Mesendoderm (in vitro differentiated cells): Measurements from ENCODE around the gene ANKRD44.

Source experiments
- DNase-seq: peaks from one replicate; pipeline ENCODE4 v3.0.0; 2013
- H2AK5ac ChIP-seq: 2 replicates; pipeline ENCODE4 v1.6.1; 2013; ENCODE audit warnings: low read length, inconsistent platforms
- H2BK120ac ChIP-seq: 2 replicates; pipeline ENCODE4 v1.6.1; 2013; ENCODE audit warnings: low read depth, mild to moderate bottlenecking, low read length, moderate library complexity, mixed read lengths
- H2BK15ac ChIP-seq: replicated peaks from 2 replicates; pipeline ENCODE4 v1.6.1; 2013; ENCODE audit warnings: low read depth, mild to moderate bottlenecking, moderate library complexity
- H2BK5ac ChIP-seq: 2 replicates; pipeline ENCODE4 v1.6.1; 2013; ENCODE audit warnings: low read length, inconsistent platforms
- H3K18ac ChIP-seq: 2 replicates; pipeline ENCODE4 v1.6.1; 2013; ENCODE audit warnings: mild to moderate bottlenecking, low read length, mixed read lengths
- H3K23ac ChIP-seq: one replicate; pipeline ENCODE4 v1.6.1; 2013; ENCODE audit warnings: low read length
- H3K27ac ChIP-seq: 2 replicates; pipeline ENCODE4 v1.5.1; 2013; ENCODE audit warnings: low read depth, mild to moderate bottlenecking, inconsistent platforms, low read length, moderate library complexity
- H3K27me3 ChIP-seq: 2 replicates; pipeline ENCODE4 v1.6.1; 2013; ENCODE audit warnings: low read length, control low read depth, mild to moderate bottlenecking, inconsistent platforms; ENCODE audit not compliant: insufficient read depth, poor library complexity
- H3K36me3 ChIP-seq: 2 replicates; pipeline ENCODE4 v1.6.1; 2013; ENCODE audit warnings: low read length, inconsistent platforms; ENCODE audit not compliant: control insufficient read depth, insufficient read depth
- H3K4ac ChIP-seq: one replicate; pipeline ENCODE4 v1.6.1; 2013; ENCODE audit warnings: low read depth, mild to moderate bottlenecking, low read length, moderate library complexity
- H3K4me1 ChIP-seq: 2 replicates; pipeline ENCODE4 v1.6.1; 2013; ENCODE audit warnings: low read depth, low read length, inconsistent platforms; ENCODE audit not compliant: control insufficient read depth
- H3K4me2 ChIP-seq: 2 replicates; pipeline ENCODE4 v1.6.1; 2013; ENCODE audit warnings: low read length
- H3K4me3 ChIP-seq: 2 replicates; pipeline ENCODE4 v1.5.1; 2013; ENCODE audit warnings: mild to moderate bottlenecking, low read length
- H3K56ac ChIP-seq: one replicate; pipeline ENCODE4 v1.6.1; 2013; ENCODE audit warnings: low read length
- H3K79me1 ChIP-seq: 2 replicates; pipeline ENCODE4 v1.6.1; 2013; ENCODE audit warnings: low read length, inconsistent platforms
- H3K79me2 ChIP-seq: 2 replicates; pipeline ENCODE4 v1.6.1; 2013; ENCODE audit warnings: mild to moderate bottlenecking, low read length; ENCODE audit not compliant: control insufficient read depth, insufficient read depth
- H3K9ac ChIP-seq: 2 replicates; pipeline ENCODE4 v1.6.1; 2013; ENCODE audit warnings: low read length, inconsistent platforms
- H4K5ac ChIP-seq: one replicate; pipeline ENCODE4 v1.6.1; 2013; ENCODE audit warnings: low read length
- H4K8ac ChIP-seq: one replicate; pipeline ENCODE4 v1.6.1; 2013; ENCODE audit warnings: low read depth, mild to moderate bottlenecking, control low read depth, low read length, moderate library complexity
- WGBS: extraction: QIAGEN DNeasy Blood & Tissue Kit; methylation state at CpG from one replicate; pipeline ENCODE4 v1.1.7; 2013; ENCODE audit warnings: low lambda C conversion rate, missing lambda C conversion rate; ENCODE audit not compliant: insufficient coverage; ENCODE audit errors: extremely low coverage; 5-methylcytosine and 5-hydroxymethylcytosine counted together

The ANKRD44 gene

GRCh38 chr2:197181491-197181890, 129.1 kb downstream of the ANKRD44 start:
- no peak overlapping the region for H3K18ac ChIP-seq
- H3K79me1 ChIP-seq, result no peaks in the 10 kb centered on the region
- H3K27ac ChIP-seq, result no peak overlapping the region
- no peaks in the 10 kb centered on the region for H3K36me3 ChIP-seq
- DNase-seq, result no peak
- H2BK15ac ChIP-seq, result no peak overlapping the region
- no peak overlapping the region for H3K4me2 ChIP-seq
- H3K4ac ChIP-seq, result no peak overlapping the region
- H2BK5ac ChIP-seq, result no peak overlapping the region
- no peaks in the 10 kb centered on the region for H3K79me2 ChIP-seq
- H4K5ac ChIP-seq, result no peak overlapping the region
- no peaks in the 10 kb centered on the region for H3K27me3 ChIP-seq
- H3K4me3 ChIP-seq, result no peak overlapping the region
- H3K4me1 ChIP-seq, result no peaks in the 10 kb centered on the region
- no peak overlapping the region for H3K9ac ChIP-seq
- H2AK5ac ChIP-seq, result no peak overlapping the region
- WGBS, result no CpG with 5 or more reads among the region's 5 CpGs
- H3K56ac ChIP-seq, result no peak overlapping the region
- no peak overlapping the region for H3K23ac ChIP-seq
- H2BK120ac ChIP-seq, result no peak overlapping the region
- H4K8ac ChIP-seq, result no peak overlapping the region

GRCh38 chr2:197179744-197180498, 130.7 kb downstream of the ANKRD44 start:
- Histone ChIP-seq H2BK120ac (no peak overlapping the region), H3K79me1 (no peaks in the 10 kb centered on the region), H2BK15ac (no peak overlapping the region), H2AK5ac (no peak overlapping the region), H3K9ac (no peak overlapping the region), H4K8ac (no peak overlapping the region), H3K56ac (no peak overlapping the region), H2BK5ac (no peak overlapping the region), H3K4ac (no peak overlapping the region), H4K5ac (no peak overlapping the region), H3K27me3 (no peaks in the 10 kb centered on the region), H3K27ac (no peak overlapping the region), H3K18ac (no peak overlapping the region), H3K79me2 (no peaks in the 10 kb centered on the region), H3K23ac (no peak overlapping the region), H3K4me3 (no peak overlapping the region), H3K36me3 (no peaks in the 10 kb centered on the region), H3K4me1 (no peaks in the 10 kb centered on the region), H3K4me2 (no peak overlapping the region)
- no peak for DNase-seq
- no CpG with 5 or more reads among the region's 12 CpGs for WGBS

- Histone ChIP-seq H4K8ac (no peak overlapping the region), H3K56ac (no peak overlapping the region), H2BK5ac (no peak overlapping the region), H2BK120ac (no peak overlapping the region), H3K27ac (no peak overlapping the region), H3K4me2 (no peak overlapping the region), H2AK5ac (no peak overlapping the region), H3K79me2 (no peaks in the 10 kb centered on the region), H3K9ac (no peak overlapping the region), H3K4me1 (no peaks in the 10 kb centered on the region), H3K36me3 (no peaks in the 10 kb centered on the region), H3K4ac (no peak overlapping the region), H3K4me3 (no peak overlapping the region), H2BK15ac (no peak overlapping the region), H4K5ac (no peak overlapping the region), H3K79me1 (no peaks in the 10 kb centered on the region), H3K27me3 (no peaks in the 10 kb centered on the region), H3K18ac (no peak overlapping the region), H3K23ac (no peak overlapping the region)
- DNase-seq, result no peak
- WGBS, result no CpG with 5 or more reads among the region's 1 CpG
Observed at GRCh38 chr2:197176522-197176921, 134.1 kb downstream of the ANKRD44 start.

DNA sequence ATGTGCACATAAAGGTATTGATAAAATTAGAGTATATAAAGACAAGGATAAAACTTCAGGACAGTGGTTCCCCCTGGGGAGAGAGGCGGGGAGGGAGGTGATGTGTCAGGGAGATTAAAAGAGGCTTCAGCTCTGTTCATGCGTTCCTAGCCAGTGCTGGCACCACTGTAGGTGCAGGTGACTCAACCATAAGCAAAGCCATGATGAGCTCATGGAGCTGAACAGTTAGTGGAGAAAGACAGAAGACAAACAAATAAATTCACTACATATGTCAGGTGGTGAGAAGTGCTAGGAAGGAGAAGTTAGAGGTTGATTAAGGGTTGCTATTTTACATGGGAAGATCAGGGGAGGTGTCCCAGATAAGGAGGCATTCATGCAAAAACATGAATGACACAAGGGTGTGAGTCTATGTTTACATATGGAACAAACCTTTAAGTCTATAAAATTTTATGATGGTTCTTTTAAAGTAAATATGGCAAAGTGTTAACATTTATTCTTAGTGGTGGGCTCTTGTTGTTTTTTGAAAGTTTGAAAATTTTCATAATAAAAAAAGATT, 136.0 kb downstream of the ANKRD44 start:
- Histone ChIP-seq H3K23ac (no peak overlapping the region), H3K4ac (no peak overlapping the region), H3K9ac (no peak overlapping the region), H3K27ac (no peak overlapping the region), H2BK5ac (no peak overlapping the region), H3K56ac (no peak overlapping the region), H3K79me1 (no peaks in the 10 kb centered on the region), H3K4me1 (no peaks in the 10 kb centered on the region), H3K4me3 (no peak overlapping the region), H3K4me2 (no peak overlapping the region), H3K27me3 (no peaks in the 10 kb centered on the region), H3K18ac (no peak overlapping the region), H2AK5ac (no peak overlapping the region), H4K8ac (no peak overlapping the region), H4K5ac (no peak overlapping the region), H3K79me2 (no peaks in the 10 kb centered on the region), H2BK120ac (no peak overlapping the region), H2BK15ac (no peak overlapping the region), H3K36me3 (no peaks in the 10 kb centered on the region)
- WGBS, result no CpG with 5 or more reads among the region's 2 CpGs
- DNase-seq, result no peak

- no peak overlapping the region for H2BK5ac ChIP-seq
- H2BK120ac ChIP-seq, result no peak overlapping the region
- no peaks in the 10 kb centered on the region for H3K27me3 ChIP-seq
- no peak overlapping the region for H3K9ac ChIP-seq
- no peak overlapping the region for H3K23ac ChIP-seq
- H3K18ac ChIP-seq, result no peak overlapping the region
- no peak overlapping the region for H3K4me3 ChIP-seq
- no peak overlapping the region for H3K4ac ChIP-seq
- no peak overlapping the region for H2BK15ac ChIP-seq
- WGBS, result no CpG with 5 or more reads among the region's 4 CpGs
- H3K79me2 ChIP-seq, result no peaks in the 10 kb centered on the region
- H3K56ac ChIP-seq, result no peak overlapping the region
- H3K27ac ChIP-seq, result no peak overlapping the region
- H3K4me2 ChIP-seq, result no peak overlapping the region
- no peaks in the 10 kb centered on the region for H3K36me3 ChIP-seq
- no peak overlapping the region for H4K8ac ChIP-seq
- H3K79me1 ChIP-seq, result no peaks in the 10 kb centered on the region
- no peak overlapping the region for H2AK5ac ChIP-seq
- no peak for DNase-seq
- H4K5ac ChIP-seq, result no peak overlapping the region
- no peaks in the 10 kb centered on the region for H3K4me1 ChIP-seq
Observed at GRCh38 chr2:197171582-197171981, 139.0 kb downstream of the ANKRD44 start.

DNA sequence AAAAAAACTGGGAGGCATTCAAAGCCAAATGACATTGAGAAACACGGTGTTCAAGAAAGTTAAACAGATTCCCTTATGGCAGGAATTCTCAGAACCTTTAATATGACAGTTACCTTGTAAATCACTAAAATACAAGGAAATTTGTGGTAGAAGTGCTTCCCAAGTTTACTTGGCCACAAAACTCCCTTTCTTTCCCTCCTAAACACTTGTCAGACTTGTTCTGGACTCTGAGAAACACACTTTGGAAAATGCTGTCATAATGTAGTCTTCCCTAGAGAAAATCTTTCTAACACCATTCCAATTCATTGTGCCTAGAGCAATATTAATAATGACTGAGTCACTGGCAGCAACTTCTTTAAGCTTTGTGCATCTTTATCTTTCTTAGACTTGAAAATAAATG, 140.4 kb downstream of the ANKRD44 start:
- Histone ChIP-seq H2BK15ac (no peak overlapping the region), H3K4ac (no peak overlapping the region), H3K4me1 (no peaks in the 10 kb centered on the region), H2BK5ac (no peak overlapping the region), H3K79me2 (no peaks in the 10 kb centered on the region), H3K79me1 (no peaks in the 10 kb centered on the region), H3K23ac (no peak overlapping the region), H3K36me3 (no peaks in the 10 kb centered on the region), H3K56ac (no peak overlapping the region), H4K8ac (no peak overlapping the region), H3K4me3 (no peak overlapping the region), H3K9ac (no peak overlapping the region), H3K18ac (no peak overlapping the region), H4K5ac (no peak overlapping the region), H3K27ac (no peak overlapping the region), H2BK120ac (no peak overlapping the region), H3K4me2 (no peak overlapping the region), H3K27me3 (no peaks in the 10 kb centered on the region), H2AK5ac (no peak overlapping the region)
- no peak for DNase-seq
- no CpG with 5 or more reads among the region's 1 CpG for WGBS
